Stimulated activated CD4-positive, alpha-beta T cell treated with anti-CD3 and anti-CD28 coated beads, Interleukin-1b, Interleukin-23, amount 100 ng/mL, for 24 hours (primary cell): ENCODE data around the gene NVL.
"Not testable (repeated sequence)": the region's sequence is repeated elsewhere in the genome, so short reads cannot be mapped to it uniquely, and the experiment has no call there.

Experiments used
- DNase-seq, 4 experiments: peaks; one replicate each; pipeline ENCODE4 v3.0.0-alpha.2; 2020; ENCODE audit warnings: low read depth in 4 of 4, low spot score in 1 of 4

NVL gene

DNA sequence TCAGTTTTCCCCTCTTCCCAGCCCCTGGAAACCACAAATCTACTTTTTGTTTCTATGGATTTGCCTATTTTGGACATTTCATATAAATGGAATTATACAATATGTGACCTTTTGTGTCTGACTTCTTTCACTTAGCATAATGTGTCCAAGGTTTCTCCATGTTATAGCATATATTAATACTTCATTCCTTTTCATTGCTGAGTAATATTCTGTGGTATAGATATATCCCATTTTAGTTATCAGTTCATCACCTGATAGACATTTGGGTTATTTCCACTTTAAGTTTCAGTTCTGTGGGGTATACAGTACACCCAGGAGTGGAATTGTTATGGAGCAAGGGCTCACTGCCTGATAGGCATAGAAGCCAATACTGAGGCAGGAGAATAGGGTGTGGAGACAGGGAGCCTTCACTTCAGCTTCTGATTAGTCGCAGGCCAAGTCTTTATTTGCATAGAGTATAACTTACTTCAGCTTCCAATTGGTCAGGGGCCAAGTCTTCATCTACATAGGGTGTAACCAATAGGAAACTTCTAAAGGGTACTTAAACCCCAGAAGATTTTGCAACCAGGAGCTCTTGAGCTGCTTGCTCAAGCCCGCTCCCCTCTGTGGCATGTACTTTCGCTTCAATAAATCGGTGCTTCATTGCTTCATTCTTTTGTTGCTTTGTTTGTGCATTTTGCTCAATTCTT lies 8.3 kb upstream of the NVL start:
- no peak for DNase-seq

DNA sequence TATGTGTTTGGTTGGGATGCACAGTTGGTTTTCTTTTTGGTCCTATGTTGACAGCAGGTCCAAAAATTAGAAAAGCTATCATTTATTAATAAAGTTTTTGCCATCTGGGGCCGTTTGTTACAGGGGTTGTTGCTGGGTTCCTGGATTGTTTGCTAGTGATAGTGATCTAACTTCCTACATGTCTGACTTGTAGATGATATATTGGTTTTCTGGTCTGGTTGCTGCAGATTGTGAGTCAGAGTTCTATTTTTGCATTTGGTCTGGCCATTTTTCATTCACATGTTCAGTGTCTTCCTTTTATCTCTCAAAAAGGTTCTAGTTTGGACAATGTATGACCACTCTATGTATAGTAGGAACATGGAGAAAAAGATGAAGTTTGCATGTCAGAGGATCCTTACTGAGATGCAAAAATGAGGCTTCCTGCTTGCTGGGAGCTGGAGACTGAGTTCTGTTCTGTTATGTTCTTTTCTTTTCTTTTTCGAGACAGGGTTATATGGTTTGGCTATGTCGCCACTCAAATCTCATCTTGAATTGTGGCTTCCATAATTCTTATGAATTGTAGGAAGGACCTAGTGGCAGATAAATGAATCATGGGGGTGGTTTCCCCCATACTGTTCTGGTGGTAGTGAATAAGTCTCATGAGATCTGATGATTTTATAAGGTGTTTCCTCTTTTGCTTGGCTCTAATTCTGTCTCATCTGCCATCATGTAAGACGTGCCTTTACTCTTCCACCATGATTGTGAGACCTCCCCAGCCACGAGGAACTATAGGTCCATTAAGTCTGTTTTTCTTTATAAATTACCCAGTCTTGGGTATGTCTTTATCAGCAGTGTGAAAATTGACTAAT lies 4.2 kb upstream of the NVL start:
- no peak for DNase-seq

DNA sequence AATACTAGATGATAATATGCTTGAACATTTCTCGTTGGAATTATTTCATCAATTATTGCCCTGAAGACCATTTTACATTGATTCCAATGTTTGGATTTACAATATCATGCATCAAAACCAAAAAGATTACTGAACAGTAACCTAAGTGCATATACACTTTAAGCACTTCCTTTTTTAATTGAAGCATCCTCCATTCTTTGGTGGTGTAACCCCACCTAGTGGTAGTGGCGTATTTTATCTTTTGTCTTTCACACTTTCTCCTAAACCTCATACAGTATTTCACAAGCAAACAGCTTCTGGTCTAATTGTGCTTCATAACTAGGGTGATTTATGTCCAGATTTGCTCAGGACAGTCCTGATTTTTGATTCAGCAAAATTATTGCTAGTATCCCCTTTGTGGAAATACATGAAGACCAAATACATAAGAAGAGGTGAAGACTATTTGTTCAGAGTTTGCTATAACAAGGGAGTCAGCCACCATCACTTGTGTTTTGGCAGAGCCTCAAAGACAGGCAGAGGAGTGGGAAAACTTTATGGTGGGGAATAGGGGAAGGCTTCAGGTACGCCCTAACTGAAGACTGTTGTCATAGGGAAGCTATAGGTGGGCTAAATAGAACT lies 3.4 kb upstream of the NVL start:
- no peak for DNase-seq

DNA sequence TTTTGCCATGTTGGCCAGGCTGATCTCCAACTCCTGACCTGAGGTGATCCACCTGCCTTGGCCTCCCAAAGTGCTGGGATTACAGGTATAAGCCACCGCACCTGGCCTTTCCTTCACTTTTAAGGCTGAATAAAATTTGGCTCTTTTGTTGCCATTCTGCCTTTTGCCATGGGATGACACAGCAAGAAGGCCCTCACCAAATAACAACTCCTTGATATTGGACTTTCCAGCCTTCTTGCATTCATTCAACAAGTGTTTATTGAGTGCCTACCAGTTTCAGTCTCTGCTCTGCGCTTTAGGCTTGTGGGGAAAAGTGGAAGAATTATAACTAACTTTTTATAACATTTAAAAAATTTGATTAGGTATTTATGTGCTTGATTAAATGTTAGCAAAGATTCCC lies 1.9 kb upstream of the NVL start:
- no peak for DNase-seq

DNA sequence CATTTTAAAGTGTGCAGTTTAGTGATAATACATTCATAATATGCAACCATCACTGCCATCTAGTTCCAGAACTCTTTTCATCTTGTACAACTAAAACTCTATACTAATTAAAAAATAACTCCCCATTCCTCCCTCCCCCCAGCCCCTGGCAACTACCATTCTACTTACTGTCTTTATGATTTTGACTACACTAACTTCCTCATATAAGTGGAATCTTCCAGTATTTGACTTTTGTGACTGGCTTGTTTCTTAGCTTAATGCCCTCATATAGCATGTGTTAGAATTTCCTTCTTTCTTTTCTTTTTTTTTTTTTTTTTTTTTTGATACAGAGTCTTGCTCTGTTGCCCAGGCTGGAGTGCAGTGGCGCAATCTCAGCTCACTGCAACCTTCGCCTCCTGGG lies 1.4 kb upstream of the NVL start:
- no peak for DNase-seq

DNA sequence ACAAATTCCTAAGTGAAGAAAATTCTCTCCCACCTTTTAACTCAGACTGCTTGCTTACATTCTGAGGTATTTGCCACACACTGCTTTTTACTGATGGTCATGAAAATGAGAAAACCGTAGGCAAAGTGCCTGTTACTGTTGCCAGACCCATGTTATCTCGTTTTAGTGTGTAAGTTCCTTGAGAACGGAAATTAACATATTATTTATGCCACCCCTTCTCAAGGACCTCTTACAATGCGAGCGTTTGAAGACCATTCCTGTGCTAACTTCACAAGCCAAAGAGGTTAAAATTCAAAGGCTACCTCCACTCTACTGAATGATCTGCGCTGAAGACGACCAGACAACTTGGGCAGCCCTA lies 509 bp downstream of the NVL start:
- no peak for DNase-seq

DNA sequence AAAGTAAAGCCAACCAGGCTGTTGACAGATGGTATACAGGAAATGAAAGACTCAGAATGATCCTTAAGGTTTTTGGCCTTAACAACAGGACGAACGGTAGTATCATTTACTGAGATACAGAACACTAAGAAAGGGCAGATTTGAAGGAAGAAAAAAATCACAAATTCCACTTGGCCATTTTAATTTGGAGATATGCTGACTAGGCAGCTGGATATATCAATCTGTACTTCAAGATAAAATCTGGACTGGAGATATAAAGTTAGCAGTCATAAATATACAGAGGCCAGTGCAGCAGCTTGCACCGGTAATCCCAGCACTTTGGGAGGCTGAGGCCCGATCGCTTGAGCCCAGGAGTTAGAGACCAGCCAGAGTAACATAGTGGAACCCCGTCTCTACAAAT lies 1.3 kb downstream of the NVL start:
- DNase-seq: no peak

DNA sequence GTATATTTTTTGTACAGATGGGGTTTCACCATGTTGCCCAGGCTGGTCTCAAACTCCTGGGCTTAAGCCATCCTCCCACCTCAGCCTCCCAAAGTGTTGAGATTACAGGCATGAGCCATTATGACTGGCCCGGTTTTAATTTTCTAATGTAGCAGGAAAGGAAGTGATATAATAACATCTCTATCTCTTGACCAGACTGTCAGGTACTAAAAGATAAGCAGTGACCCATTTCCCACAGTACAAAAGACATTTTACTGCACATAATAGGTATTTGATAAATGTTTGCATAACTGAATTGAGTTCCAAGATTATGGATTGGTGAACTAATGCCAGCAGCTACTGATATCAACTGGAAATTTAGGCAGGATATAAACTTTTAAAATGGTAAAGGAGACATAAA lies 4.0 kb downstream of the NVL start:
- DNase-seq: no peak

DNA sequence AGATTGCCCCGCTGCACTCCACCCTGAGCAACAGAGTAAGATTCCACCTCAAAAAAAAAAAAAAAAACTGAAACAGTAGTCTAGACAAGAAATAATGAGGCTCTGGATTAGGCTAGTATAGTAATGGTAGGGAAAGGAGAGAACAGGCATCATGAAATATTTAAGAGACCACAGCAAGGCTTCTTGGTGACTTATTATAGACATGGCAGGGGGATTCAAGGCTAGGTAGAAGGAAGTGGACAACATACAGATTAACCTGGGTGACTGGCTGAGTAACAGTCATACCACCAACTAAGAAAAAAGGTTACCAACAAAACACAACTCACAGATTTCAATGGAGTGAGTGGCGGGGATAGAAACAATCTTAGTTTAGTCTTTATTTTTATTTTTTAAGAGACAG lies 8.3 kb downstream of the NVL start:
- no peak for DNase-seq

DNA sequence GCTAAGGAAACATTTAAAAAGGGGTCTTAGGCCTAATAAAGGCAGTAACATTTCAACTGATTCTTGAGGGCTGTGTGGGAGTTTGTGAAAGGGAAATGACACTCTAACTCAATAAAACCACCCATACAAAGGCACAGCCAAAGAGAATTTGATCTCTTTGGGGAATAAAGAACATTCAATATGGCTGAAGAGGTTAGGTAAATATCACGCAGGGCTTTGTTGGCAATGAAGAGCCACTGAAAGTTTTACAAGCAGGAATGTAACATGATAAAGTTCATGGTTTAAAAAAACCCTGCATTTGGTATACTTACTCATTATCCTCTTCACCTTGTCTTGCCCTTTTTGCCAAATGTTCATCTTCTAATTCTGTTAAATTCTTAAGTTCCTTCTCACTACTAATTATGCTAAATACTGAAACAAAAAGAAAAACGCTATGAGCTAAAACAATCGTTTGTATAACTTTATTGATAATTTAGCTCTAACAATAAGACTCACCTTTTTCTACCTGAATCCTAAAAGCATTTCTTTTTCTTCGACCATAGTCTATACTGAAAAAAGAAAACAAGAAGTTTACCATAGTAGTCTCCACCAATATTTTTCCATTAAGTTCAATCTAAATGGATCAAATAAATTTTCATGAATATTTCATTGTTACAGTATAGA lies 12.5 kb downstream of the NVL start:
- DNase-seq: no peak

DNA sequence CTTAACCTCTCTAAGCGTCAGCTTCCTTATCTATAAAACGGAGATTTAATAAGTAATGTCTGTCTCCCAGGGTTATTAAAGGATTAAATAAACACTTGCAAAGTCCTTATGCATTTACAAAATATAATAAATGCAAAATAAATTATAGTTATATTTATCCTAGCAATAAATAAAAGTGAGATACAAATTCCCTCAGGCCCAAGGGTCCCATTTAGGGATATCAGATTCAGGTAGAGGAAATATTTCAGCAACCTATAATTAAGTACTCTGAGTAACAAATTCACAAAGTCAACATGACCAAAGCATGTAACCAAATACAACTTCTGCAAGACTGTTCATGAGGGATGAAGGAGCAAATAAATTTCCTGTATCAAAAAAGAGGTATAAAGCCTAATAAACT lies 17.9 kb downstream of the NVL start:
- no peak for DNase-seq

DNA sequence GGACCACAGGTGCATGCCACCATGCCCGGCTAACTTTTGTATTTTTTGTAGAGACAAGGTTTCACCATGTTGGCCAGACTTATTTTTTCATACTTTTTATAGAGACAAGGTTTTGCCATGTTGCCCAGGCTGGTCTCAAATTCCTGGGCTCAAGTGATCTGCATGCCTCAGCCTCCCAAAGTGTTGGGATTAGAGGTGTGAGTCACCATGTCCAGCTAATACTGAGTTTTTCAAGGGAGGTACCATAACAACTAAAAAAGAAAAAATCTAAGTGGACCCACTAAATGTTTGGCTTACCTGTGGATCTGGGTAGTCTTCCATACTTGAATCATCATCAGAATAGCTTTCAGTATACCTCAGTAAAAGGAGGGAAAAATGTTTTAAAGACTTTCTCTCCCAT lies 18.5 kb downstream of the NVL start:
- DNase-seq: not testable (repeated sequence)

DNA sequence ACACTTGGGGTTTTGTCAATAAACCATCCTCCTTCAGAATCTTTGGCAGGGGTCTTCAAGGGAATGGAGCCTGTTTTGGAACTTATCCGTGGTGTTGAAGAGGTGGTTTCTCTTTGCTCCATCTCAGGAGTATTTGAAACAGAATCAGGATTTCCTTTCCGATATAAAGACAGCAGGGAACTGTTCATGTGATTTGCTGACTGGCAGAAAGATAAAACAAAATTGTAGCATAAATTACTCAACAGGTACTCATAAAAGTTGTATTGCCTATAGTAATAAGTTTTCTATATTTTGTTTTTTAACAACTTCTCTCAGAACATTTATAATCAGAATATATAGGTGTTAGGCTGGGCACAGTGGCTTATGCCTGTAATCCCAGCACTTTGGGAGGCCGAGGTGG lies 21.9 kb downstream of the NVL start:
- DNase-seq: no peak

DNA sequence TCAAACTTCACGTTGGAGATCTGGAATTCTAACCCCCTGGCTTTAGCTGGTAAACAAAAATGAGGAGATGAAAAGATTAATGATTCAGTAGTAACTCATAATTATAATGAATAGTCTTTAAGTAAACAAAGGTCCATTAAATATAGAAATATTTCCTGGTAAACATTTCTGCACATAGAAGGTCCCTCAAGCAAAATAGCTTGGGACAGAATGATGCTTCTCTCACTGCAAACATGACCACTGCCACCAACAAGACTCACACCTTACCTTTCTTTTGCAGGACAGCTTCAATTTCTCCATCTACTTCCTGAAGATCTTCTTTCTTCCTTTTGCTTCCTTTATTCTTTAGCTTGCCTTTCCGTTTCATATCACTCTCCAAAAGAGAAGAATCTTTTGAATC lies 25.2 kb downstream of the NVL start:
- no peak for DNase-seq

DNA sequence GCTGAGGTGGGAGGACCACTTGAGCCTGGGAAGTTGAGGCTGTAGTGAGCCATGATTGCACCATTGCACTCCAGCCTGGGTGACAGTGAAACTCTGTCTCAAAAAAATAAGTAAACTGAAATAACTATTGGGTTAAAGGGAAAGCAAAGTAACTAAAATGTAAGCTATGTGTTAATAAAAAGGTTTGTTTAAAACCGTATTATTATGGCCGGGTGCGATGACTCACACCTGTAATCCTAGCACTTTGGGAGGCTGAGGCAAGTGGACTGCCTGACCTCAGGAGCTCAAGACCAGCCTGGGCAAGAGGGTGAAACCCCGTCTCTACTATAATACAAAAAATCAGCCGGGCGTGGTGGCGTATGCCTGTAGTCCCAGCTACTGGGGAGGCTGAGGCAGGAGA lies 27.0 kb downstream of the NVL start:
- no peak for DNase-seq

DNA sequence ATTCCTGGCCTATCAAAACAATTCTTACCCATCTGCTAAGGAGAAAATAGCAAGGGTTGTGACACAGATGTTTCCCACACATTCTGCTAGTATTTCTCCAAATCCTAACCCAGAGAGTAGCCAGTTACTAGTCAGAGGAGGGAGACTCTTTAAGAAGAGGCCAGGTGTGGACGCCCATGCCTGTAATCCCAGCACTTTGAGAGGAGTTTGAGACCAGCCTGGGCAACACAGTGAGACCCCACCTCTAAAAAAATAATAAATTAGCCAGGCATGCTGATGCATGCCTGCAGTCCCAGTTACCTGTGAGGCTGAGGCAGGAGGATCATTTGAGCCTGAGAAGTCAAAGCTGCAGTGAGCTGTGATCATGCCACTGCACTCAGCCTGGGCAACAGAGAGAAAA lies 28.6 kb downstream of the NVL start:
- no peak for DNase-seq

DNA sequence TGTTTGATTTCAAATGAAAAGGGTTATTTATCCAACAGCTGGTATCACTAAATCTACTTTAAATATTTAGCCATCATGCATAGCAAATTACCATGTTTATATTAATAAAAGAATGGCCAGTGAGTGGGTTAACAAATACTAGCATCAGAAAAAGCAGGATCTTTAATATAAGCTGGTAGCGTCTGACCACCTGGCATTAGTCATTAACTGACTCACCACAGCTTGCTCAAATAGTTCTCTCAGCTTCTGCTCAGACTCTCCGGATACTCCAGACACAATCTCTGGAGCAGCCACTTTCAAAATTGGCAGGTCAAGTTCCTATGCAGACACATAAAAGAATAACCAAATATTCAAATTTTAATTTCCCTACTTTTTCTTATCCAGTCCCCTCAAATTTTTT lies 29.6 kb downstream of the NVL start:
- DNase-seq: no peak

DNA sequence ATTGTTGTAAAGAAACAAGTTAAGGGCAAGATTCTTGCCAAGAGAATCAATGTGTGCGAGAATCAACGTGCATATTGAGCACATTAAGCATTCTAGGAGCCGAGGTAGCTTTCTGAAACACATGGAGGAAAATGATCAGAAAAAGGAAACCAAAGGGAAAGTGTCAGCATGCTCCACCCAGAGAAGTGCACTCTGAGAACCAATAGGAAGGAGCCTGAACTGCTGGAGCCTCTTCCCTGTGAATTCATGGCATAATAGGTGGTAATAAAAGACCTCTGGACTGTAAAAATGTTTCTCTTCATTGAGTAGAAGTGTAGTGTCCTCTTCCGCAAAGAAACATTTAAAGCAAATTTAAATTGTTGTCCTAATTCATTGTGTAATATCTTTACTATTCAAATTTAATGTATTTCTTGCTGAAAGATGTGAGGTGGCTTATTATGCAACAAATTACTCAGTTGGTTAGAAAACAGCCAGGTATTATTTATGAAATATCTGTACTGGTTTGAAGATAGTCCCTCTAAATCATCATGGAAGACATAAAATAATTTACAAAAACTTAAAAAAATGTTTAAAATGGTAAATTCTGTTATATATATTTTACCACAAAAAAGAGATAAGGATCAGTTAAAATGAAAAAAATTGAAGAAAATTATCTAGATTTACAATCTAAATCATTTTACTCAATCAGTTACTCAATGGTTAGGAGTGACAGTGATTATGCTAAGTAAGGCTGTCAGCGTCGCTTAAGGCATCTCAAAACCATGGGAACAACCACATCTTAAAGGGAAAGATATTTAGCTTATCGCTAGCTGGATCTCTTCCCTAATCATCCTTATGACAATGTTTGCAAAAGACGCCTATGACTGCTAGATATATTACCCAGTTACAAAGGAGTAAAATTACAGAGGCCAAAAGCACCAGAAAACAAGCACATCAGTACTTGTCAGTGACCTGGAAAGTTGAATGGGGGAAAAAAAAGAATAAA lies 31.3 kb downstream of the NVL start:
- no peak for DNase-seq

DNA sequence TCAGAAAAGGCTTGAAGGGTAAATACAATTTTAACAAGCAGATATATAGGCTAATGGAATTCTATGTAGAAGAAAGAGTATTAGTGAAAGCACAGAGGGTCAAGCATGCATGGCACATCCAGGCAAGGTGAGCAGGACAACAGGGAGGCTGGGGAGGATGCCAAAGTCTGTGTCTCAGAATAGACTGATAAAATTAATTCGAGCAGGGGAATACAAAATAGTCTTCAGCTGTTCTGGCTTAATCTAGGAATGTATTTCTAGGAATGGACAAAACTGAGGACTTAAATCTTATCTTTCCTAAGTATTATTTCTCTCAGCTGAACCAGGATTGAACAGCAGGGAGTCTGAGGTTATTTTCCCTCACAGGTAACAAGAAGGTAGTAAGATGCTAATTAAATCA lies 35.2 kb downstream of the NVL start:
- DNase-seq: no peak

DNA sequence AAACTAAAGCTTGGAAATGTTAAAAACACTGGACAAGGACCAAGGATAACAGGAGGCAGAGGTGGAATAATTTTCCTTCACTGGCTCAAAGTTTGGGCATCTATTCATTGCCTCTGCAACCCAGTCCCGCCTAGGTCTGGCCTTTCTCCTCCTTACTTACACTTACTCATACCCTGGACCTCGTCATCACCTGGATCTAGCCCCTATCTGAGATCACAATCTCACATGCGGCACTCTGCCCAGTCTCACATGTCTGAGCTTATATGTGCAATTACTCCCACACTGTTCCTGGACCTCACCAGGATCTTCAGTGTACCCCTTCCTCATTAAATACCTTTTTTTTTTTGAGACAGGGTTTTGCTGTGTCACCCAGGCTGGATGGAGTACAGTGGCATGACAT lies 37.6 kb downstream of the NVL start:
- DNase-seq: no peak

DNA sequence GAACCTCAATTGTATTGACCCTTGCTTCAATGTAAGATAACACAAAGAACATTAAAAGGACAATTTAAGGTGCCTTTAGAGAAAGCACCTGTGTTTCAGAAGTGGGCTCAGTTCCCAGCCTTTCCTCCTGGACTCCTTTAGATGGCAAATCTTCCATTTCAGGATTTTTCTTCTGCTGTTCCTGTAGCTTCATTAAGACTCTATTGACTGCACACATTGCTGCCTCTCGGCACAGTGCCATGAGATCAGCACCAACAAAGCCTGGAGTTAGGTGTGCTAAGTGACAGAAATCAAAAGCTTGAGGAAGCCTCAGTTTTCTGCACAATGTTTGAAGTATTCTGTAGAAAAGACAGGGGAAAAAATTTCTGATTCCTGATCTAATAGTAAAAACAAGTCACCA lies 40.6 kb downstream of the NVL start:
- DNase-seq: no peak
